ENCODE measurements around the gene EML2.

- TF ChIP-seq, protein P1, sequence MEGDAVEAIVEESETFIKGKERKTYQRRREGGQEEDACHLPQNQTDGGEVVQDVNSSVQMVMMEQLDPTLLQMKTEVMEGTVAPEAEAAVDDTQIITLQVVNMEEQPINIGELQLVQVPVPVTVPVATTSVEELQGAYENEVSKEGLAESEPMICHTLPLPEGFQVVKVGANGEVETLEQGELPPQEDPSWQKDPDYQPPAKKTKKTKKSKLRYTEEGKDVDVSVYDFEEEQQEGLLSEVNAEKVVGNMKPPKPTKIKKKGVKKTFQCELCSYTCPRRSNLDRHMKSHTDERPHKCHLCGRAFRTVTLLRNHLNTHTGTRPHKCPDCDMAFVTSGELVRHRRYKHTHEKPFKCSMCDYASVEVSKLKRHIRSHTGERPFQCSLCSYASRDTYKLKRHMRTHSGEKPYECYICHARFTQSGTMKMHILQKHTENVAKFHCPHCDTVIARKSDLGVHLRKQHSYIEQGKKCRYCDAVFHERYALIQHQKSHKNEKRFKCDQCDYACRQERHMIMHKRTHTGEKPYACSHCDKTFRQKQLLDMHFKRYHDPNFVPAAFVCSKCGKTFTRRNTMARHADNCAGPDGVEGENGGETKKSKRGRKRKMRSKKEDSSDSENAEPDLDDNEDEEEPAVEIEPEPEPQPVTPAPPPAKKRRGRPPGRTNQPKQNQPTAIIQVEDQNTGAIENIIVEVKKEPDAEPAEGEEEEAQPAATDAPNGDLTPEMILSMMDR (IDR thresholded peaks at IDR 0.05), result no peak
- TF ChIP-seq POLR2A (IDR thresholded peaks at IDR 0.05), result no peak
These were observed 7.1 kb upstream of the EML2 start for GRCh38 chr19:45646345-45646698.

All from uterus (tissue), 2 donors.